ENCODE results near the gene TBCEL. TPM values are rescaled to one million over a fixed set of nuclear protein-coding genes. Genes with fewer than 3 reads are reported as not detected.
A peak's percentile ranks its signal among the peaks of the same experiment; 100 is the strongest.
"Not testable (repeated sequence)": the region's sequence is repeated elsewhere in the genome, so short reads cannot be mapped to it uniquely, and the experiment has no call there.

TBCEL gene
- total RNA-seq, 1 donor from 2014 or later, result 31.2 TPM

DNA sequence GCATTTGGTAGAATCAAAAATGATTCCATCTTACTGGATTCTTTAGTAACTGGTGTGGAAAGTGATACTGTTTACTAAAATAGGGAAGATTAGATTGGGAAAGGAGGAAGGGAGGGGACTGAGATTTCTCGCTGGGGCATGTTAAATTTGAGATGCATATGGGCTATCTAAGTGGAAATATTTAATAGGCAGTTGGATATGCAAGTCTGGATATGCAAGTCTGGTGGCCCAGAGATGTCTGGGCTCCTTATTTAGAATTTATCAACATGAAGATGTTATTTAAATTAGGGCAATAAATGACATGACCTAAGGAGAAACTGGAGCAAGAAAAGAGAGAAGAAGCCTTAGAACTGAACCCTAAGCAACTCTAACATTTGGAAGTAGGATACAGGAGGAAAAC, 17.0 kb upstream of the TBCEL start:
- TF ChIP-seq, protein P1, sequence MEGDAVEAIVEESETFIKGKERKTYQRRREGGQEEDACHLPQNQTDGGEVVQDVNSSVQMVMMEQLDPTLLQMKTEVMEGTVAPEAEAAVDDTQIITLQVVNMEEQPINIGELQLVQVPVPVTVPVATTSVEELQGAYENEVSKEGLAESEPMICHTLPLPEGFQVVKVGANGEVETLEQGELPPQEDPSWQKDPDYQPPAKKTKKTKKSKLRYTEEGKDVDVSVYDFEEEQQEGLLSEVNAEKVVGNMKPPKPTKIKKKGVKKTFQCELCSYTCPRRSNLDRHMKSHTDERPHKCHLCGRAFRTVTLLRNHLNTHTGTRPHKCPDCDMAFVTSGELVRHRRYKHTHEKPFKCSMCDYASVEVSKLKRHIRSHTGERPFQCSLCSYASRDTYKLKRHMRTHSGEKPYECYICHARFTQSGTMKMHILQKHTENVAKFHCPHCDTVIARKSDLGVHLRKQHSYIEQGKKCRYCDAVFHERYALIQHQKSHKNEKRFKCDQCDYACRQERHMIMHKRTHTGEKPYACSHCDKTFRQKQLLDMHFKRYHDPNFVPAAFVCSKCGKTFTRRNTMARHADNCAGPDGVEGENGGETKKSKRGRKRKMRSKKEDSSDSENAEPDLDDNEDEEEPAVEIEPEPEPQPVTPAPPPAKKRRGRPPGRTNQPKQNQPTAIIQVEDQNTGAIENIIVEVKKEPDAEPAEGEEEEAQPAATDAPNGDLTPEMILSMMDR (IDR thresholded peaks at IDR 0.05; ENCODE audit: unreplicated experiment), result no peak
- no peaks in the 10 kb centered on the region for H3K9me3 Mint-ChIP-seq (ENCODE audit: unreplicated experiment)

DNA sequence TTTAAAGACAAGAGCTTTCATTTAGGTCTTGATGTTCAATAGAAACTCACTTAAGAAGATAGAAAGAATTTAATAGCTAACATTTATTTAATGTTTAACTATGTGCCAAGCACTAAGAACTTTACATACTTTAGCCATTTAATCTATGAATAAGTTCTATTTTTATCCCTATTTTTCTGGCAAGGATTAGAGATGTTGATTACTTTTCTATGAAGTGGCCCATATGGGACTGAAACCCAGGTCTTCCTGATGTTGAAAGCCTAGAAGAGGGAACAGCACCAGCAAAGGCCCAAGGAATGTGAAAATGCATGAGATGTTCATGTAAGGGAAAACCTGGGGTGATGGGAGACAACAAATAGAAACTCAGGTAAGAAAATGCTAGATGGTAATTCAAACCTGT, 15.4 kb upstream of the TBCEL start:
- Mint-ChIP-seq H3K4me1 (ENCODE audit: unreplicated experiment) (no peaks in the 10 kb centered on the region), H3K4me3 (ENCODE audit: unreplicated experiment) (no peak overlapping the region), H3K9me3 (ENCODE audit: unreplicated experiment) (no peaks in the 10 kb centered on the region), H3K27ac (ENCODE audit: unreplicated experiment) (no peak overlapping the region), H3K36me3 (ENCODE audit: low read depth, unreplicated experiment) (no peaks in the 10 kb centered on the region), H3K27me3 (ENCODE audit: unreplicated experiment) (no peaks in the 10 kb centered on the region)
- no peak for DNase-seq (ENCODE audit: low spot score)
- TF ChIP-seq, protein P1 (IDR thresholded peaks at IDR 0.05; ENCODE audit: unreplicated experiment), result no peak

More for the DNA sequence above, 17.0 kb upstream of the TBCEL start:
- Mint-ChIP-seq H3K36me3 (ENCODE audit: low read depth, unreplicated experiment) (no peaks in the 10 kb centered on the region), H3K4me1 (ENCODE audit: unreplicated experiment) (no peaks in the 10 kb centered on the region), H3K27ac (ENCODE audit: unreplicated experiment) (no peak overlapping the region), H3K4me3 (ENCODE audit: unreplicated experiment) (no peak overlapping the region), H3K27me3 (ENCODE audit: unreplicated experiment) (no peaks in the 10 kb centered on the region)
- no peak for DNase-seq (ENCODE audit: low spot score)

DNA sequence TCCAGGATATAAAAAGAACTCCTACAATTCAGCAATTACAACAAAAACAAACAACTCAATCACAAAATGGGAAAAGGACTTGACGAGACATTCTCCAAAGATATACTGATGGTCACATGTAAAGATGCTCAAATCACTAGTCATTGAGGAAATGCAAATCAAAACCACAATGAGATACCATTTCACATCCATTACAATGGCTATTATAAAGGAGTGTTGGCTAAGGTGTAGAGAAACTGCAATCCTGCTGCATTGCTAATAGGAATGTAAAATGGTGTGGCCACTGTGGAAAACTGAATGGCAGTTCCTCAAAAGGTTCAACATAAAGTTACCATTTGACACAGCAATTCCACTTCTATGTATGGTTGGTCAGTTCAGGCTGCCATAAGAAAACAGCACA, 11.8 kb upstream of the TBCEL start:
- H3K27me3 Mint-ChIP-seq (ENCODE audit: unreplicated experiment), result no peaks in the 10 kb centered on the region
- H3K27ac Mint-ChIP-seq (ENCODE audit: unreplicated experiment), result no peak overlapping the region
- DNase-seq (ENCODE audit: low spot score), result no peak

DNA sequence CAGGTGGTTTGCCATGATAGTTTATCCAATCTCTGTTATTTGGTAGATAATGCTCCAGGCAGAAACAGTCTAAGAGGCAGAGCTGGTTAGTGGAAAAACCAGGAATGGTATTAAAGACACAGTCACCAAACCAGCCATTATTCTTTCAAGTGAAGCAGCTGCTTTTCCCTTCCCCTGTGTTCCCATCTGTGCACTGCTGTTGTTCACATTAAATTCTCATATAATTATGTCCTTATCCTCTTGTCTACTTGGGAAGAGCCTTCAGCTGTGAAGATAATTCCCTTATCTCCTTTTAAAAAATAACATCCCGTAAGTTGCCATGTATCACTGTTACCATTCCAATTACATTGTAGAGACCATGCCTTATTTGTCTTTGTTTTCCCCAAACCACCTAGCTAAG, 5.2 kb upstream of the TBCEL start:
- DNase-seq (ENCODE audit: low spot score), result no peak
- Mint-ChIP-seq H3K27ac (ENCODE audit: unreplicated experiment) (no peak overlapping the region), H3K36me3 (ENCODE audit: low read depth, unreplicated experiment) (no peaks in the 10 kb centered on the region), H3K4me3 (ENCODE audit: unreplicated experiment) (no peak overlapping the region), H3K4me1 (ENCODE audit: unreplicated experiment) (peaks cover 2% of the 10 kb centered on the region), H3K27me3 (ENCODE audit: unreplicated experiment) (peaks cover 2% of the 10 kb centered on the region), H3K9me3 (ENCODE audit: unreplicated experiment) (no peaks in the 10 kb centered on the region)
- TF ChIP-seq, protein P1 (IDR thresholded peaks at IDR 0.05; ENCODE audit: unreplicated experiment), result no peak

More for the DNA sequence above, 11.8 kb upstream of the TBCEL start:
- no peaks in the 10 kb centered on the region for H3K4me1 Mint-ChIP-seq (ENCODE audit: unreplicated experiment)
- H3K4me3 Mint-ChIP-seq (ENCODE audit: unreplicated experiment), result no peak overlapping the region
- TF ChIP-seq, protein P1 (IDR thresholded peaks at IDR 0.05; ENCODE audit: unreplicated experiment), result no peak
- H3K36me3 Mint-ChIP-seq (ENCODE audit: low read depth, unreplicated experiment), result no peaks in the 10 kb centered on the region
- no peaks in the 10 kb centered on the region for H3K9me3 Mint-ChIP-seq (ENCODE audit: unreplicated experiment)

DNA sequence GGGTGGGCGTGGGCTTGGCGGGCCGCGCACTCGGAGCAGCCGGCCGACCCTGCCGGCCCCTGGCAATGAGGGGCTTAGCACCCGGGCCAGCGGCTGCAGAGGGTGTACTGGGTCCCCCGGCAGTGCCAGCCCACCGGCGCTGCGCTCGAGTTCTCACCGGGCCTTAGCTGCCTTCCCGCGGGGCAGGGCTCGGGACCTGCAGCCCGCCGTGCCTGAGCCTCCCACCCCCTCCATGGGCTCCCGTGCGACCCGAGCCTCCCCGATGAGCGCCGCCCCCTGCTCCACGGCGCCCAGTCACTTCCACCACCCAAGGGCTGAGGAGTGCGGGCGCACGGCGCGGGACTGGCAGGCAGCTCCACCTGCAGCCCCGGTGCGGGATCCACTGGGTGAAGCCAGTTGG, 2.2 kb upstream of the TBCEL start:
- not testable (repeated sequence) for H3K27ac Mint-ChIP-seq (ENCODE audit: unreplicated experiment); H3K9me3 Mint-ChIP-seq (ENCODE audit: unreplicated experiment); H3K36me3 Mint-ChIP-seq (ENCODE audit: low read depth, unreplicated experiment); H3K27me3 Mint-ChIP-seq (ENCODE audit: unreplicated experiment); H3K4me3 Mint-ChIP-seq (ENCODE audit: unreplicated experiment); DNase-seq (ENCODE audit: low spot score)
- H3K4me1 Mint-ChIP-seq (ENCODE audit: unreplicated experiment), result peaks cover 16% of the 10 kb centered on the region

DNA sequence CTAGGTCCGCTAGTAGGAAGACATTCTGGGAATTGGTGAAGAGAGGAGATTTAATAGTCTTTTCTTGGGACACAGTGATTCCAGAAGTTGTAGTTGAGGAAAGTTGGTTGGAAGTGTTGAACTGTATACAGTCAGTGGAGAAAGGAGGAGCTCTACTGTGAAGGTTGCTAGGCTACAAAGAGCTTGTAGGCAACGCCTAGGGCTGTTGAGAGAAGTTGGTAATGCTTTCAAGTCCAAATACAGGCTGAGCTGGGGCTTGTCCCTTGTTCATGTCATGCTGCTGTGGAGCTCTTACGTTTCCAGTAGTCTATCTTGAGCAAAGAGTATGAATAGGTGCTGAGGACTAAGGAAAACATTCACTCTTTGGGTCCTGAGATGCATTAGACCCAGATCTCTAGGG, 1.1 kb downstream of the TBCEL start:
- H3K27me3 Mint-ChIP-seq (ENCODE audit: unreplicated experiment), result peaks cover 2% of the 10 kb centered on the region
- H3K36me3 Mint-ChIP-seq (ENCODE audit: low read depth, unreplicated experiment), result no peaks in the 10 kb centered on the region
- H3K4me3 Mint-ChIP-seq (ENCODE audit: unreplicated experiment), result peak overlapping the region; percentile 91
- H3K4me1 Mint-ChIP-seq (ENCODE audit: unreplicated experiment), result peaks cover 21% of the 10 kb centered on the region
- H3K27ac Mint-ChIP-seq (ENCODE audit: unreplicated experiment), result peak overlapping the region; percentile 93
- no peak for DNase-seq (ENCODE audit: low spot score)
- TF ChIP-seq, protein P1 (IDR thresholded peaks at IDR 0.05; ENCODE audit: unreplicated experiment), result no peak
- H3K9me3 Mint-ChIP-seq (ENCODE audit: unreplicated experiment), result no peaks in the 10 kb centered on the region
